Astrocyte of the hippocampus (primary cell): ENCODE results near the gene FEM1C.
"Not testable (repeated sequence)": the region's sequence is repeated elsewhere in the genome, so short reads cannot be mapped to it uniquely, and the experiment has no call there.

Experiments
- DNase-seq: peaks from one replicate; pipeline ENCODE4 v3.0.0; 2011; ENCODE audit warnings: low read depth, low spot score

Gene FEM1C

GRCh38 chr5:115520191-115520590, 24.4 kb downstream of the FEM1C start:
- no peak for DNase-seq

GRCh38 chr5:115516372-115516771, 28.2 kb downstream of the FEM1C start:
- no peak for DNase-seq

- DNase-seq, result no peak
Measured at GRCh38 chr5:115514220-115514619, 30.4 kb downstream of the FEM1C start.

- no peak for DNase-seq
Measured at GRCh38 chr5:115511632-115512031, 32.9 kb downstream of the FEM1C start.

- no peak for DNase-seq
Measured at GRCh38 chr5:115510145-115510645, 34.4 kb downstream of the FEM1C start.

GRCh38 chr5:115509547-115509946, 35.0 kb downstream of the FEM1C start:
- DNase-seq, result no peak

- peak; percentile 45 for DNase-seq
Measured at GRCh38 chr5:115507681-115508080, 36.9 kb downstream of the FEM1C start.

GRCh38 chr5:115503420-115503819, 41.2 kb downstream of the FEM1C start:
- DNase-seq, result no peak

- DNase-seq, result no peak
Measured at GRCh38 chr5:115501464-115502210, 42.9 kb downstream of the FEM1C start.

- peak; percentile 2 for DNase-seq
Measured at GRCh38 chr5:115500225-115500624, 44.4 kb downstream of the FEM1C start.

GRCh38 chr5:115496936-115497576, 47.5 kb downstream of the FEM1C start:
- no peak for DNase-seq

GRCh38 chr5:115494570-115495289, 49.8 kb downstream of the FEM1C start:
- DNase-seq, result peak; percentile 80

GRCh38 chr5:115490596-115490995, 54.0 kb downstream of the FEM1C start:
- no peak for DNase-seq

- no peak for DNase-seq
Measured at GRCh38 chr5:115489733-115490132, 54.8 kb downstream of the FEM1C start.

- DNase-seq, result no peak
Measured at GRCh38 chr5:115487756-115488155, 56.8 kb downstream of the FEM1C start.

- no peak for DNase-seq
Measured at GRCh38 chr5:115487168-115487567, 57.4 kb downstream of the FEM1C start.

GRCh38 chr5:115486728-115487127, 57.8 kb downstream of the FEM1C start:
- no peak for DNase-seq

- no peak for DNase-seq
Measured at GRCh38 chr5:115484368-115484767, 60.2 kb downstream of the FEM1C start.

- no peak for DNase-seq
Measured at GRCh38 chr5:115480900-115481299, 63.7 kb downstream of the FEM1C start.

- DNase-seq, result no peak
Measured at GRCh38 chr5:115480271-115480670, 64.3 kb downstream of the FEM1C start.

- not testable (repeated sequence) for DNase-seq
Measured at GRCh38 chr5:115479166-115479873, 65.3 kb downstream of the FEM1C start.

- no peak for DNase-seq
Measured at GRCh38 chr5:115478281-115478680, 66.3 kb downstream of the FEM1C start.
